Muscle layer of duodenum (tissue), 2 donors: Measurements from ENCODE around the gene ZBED1.
"Not testable (repeated sequence)": the region's sequence is repeated elsewhere in the genome, so short reads cannot be mapped to it uniquely, and the experiment has no call there.

Experiments
- H3K27ac ChIP-seq: one replicate; pipeline ENCODE4 v1.7.0; 2013; ENCODE audit warnings: mild to moderate bottlenecking, low read length
- H3K27me3 ChIP-seq: one replicate; pipeline ENCODE4 v1.7.0; 2013; ENCODE audit warnings: low read depth, mild to moderate bottlenecking, control low read depth, low read length
- H3K36me3 ChIP-seq, 2 donors: one replicate each; pipeline ENCODE4 v1.7.0; 2013; ENCODE audit warnings: low read length in 2 of 2, control low read depth in 1 of 2, mild to moderate bottlenecking in 1 of 2; ENCODE audit not compliant: insufficient read depth in 2 of 2, control insufficient read depth in 1 of 2
- H3K4me1 ChIP-seq, 2 donors: one replicate each; pipeline ENCODE4 v1.7.0; 2013; ENCODE audit warnings: low read length in 2 of 2, mild to moderate bottlenecking in 2 of 2, control low read depth in 1 of 2, moderate library complexity in 1 of 2; ENCODE audit not compliant: insufficient read depth in 2 of 2, control insufficient read depth in 1 of 2
- H3K4me3 ChIP-seq, 2 donors: one replicate each; pipeline ENCODE4 v1.7.0; 2013; ENCODE audit warnings: low read length in 2 of 2, low read depth in 1 of 2, mild to moderate bottlenecking in 1 of 2
- H3K9me3 ChIP-seq, 2 donors: one replicate each; pipeline ENCODE4 v1.7.0; 2013; ENCODE audit warnings: low read length in 2 of 2, control low read depth in 1 of 2, mild to moderate bottlenecking in 1 of 2; ENCODE audit not compliant: control insufficient read depth in 1 of 2
- donor health status: healthy.

The ZBED1 gene

DNA sequence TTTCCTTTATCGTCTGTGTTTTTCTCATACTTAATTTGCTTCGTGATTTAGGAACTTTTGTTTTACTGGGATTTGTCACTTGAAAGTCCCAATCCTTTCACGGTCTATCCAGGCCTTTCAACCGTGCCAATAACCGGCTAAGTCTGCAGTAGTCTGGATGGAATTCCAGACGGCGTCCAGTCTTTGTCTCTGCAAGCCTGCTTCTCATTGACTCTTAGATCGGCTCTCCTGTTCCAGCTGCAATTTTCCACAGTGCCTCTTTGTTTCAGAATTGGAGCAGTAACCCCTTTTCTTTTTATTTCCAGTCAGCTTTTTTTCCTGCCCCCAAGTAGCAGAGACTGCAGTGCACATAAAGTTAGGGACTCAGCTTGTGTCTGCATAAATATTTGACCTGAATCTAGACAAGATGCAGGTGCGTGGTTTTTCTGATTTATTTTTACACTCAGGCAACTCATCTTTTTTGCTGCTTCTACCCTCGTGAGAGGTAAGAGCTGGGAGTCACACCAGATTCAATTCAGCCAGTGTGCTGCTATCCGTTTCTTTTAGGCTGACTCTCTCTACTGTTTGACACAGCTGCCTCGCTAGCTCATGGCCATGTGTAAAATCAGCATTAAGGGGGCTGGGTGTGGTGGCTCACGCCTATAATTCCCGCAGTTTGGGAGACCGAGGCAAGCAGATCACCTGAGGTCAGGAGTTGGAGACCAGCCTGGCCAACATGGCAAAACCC is 37.4 kb upstream of the ZBED1 start:
- no peaks in the 10 kb centered on the region for H3K36me3 ChIP-seq
- H3K9me3 ChIP-seq, result no peaks in the 10 kb centered on the region
- no peaks in the 10 kb centered on the region for H3K27me3 ChIP-seq
- H3K4me1 ChIP-seq, result no peaks in the 10 kb centered on the region
- H3K27ac ChIP-seq, result no peak overlapping the region
- H3K4me3 ChIP-seq, result peak overlapping the region in 1 of 2 donors; percentile 29

DNA sequence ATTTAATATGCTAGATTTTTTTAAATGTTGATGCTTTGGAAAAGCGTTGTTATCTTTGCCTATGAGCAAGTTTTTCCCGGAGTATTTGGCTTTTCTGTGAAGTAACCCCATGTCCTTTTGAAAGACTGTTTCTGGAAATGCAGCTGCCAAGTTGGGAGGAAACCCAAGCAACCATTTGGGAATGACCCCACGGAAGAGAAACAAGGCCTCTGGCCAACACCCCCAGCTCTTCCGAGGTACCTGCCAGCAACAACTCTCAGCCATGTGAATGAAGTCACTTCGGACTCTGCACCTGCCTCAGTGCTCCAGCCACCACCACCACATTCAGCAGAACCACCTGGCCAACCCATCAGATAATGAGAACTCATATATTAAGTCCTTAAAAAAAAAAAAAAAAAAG is 36.2 kb upstream of the ZBED1 start:
- H3K36me3 ChIP-seq, result no peaks in the 10 kb centered on the region
- H3K27me3 ChIP-seq, result no peaks in the 10 kb centered on the region
- H3K27ac ChIP-seq, result no peak overlapping the region
- H3K4me3 ChIP-seq, result no peak overlapping the region
- H3K4me1 ChIP-seq, result no peaks in the 10 kb centered on the region
- no peaks in the 10 kb centered on the region for H3K9me3 ChIP-seq

DNA sequence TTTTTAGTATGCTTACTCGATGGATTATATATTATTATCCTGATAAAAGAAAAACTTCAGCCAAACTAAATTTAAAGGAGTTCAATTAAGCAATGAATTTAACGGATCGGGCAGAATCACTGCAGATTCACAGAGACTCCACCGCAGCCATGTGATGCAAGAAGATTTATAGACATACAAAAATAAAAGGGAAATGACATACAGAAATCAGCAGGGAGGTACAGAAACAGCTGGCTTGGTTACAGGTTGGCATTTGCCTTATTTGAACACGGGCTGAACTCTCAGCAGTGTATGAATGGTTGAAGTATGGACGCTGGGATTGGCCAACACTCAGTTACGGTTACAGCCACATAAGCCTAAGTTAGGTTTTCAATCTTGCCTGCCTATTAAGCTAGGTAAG is 35.4 kb upstream of the ZBED1 start:
- no peaks in the 10 kb centered on the region for H3K9me3 ChIP-seq
- H3K27ac ChIP-seq, result no peak overlapping the region
- H3K4me3 ChIP-seq, result no peak overlapping the region
- H3K36me3 ChIP-seq, result no peaks in the 10 kb centered on the region
- no peaks in the 10 kb centered on the region for H3K4me1 ChIP-seq
- no peaks in the 10 kb centered on the region for H3K27me3 ChIP-seq

DNA sequence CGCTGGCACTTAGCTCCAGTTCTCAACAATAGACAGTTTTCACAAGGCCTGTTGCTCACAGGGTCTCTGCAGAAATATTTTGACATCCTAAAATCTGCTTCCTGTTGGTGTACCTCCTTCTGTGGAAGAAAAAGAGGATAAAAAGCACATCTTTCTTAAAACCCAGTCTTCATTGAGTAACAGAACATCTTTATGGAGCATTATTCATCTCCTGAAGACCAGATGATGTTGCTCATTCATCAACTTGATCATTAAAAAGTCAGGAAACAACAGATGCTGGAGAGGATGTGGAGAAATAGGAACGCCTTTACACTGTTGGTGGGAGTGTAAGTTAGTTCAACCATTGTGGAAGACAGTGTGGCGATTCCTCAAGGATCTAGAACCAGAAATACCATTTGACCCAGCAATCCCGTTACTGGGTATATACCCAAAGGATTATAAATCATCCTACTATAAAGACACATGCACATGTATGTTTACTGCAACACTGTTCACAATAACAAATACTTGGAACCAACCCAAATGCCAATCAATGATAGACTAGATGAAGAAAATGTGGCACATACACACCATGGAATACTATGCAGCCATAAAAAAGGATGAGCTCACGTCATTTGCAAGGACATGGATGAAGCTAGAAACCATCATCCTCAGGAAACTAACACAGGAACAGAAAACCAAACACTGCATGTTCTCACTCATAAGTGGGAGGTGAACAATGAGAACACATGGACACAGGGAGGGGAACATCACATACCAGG is 33.7 kb upstream of the ZBED1 start:
- H3K36me3 ChIP-seq, H3K9me3 ChIP-seq, H3K27me3 ChIP-seq, H3K27ac ChIP-seq, H3K4me1 ChIP-seq, H3K4me3 ChIP-seq: not testable (repeated sequence)

DNA sequence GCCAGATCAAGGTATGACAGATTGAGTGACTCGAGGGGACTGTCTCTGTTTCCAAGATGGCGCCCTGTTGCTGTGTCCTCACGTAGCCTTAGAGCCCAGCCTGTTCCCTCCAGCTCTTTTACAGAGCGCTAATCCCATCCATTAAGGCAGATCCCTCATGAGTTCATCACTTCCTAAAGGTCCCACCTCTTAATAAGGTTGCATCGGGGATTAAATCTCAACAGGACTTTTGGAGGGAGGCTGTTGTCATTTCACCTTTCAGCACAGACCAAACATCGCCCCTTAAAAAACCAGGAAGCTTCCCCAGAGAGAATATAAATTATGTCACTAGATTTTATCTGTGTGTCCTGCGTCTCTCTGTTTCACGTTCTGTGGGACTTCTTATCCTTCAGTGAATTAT is 32.6 kb upstream of the ZBED1 start:
- H3K4me3 ChIP-seq, result no peak overlapping the region
- no peaks in the 10 kb centered on the region for H3K4me1 ChIP-seq
- H3K27me3 ChIP-seq, result no peaks in the 10 kb centered on the region
- H3K36me3 ChIP-seq, result no peaks in the 10 kb centered on the region
- no peak overlapping the region for H3K27ac ChIP-seq
- no peaks in the 10 kb centered on the region for H3K9me3 ChIP-seq

DNA sequence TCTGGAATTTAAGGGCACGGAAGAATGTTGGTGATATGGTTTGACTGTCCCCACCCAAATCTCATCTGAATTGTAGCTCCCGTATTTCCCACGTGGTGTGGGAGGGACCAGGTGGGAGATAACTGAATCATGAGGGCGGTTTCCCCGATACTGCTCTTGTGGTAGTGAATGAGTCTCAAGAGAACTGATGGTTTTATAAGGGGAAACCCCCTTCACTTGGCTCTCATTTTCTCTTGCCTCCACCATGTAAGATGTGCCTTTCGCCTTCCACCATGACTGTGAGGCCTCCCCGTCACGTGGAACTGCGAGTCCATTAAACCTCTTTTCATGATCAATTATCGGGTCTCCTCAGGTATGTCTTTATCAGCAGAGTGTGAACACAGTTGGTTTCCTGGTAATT is 25.6 kb upstream of the ZBED1 start:
- no peak overlapping the region for H3K4me3 ChIP-seq
- no peaks in the 10 kb centered on the region for H3K4me1 ChIP-seq
- H3K27me3 ChIP-seq, result no peaks in the 10 kb centered on the region
- H3K27ac ChIP-seq, result no peak overlapping the region
- H3K9me3 ChIP-seq, result no peaks in the 10 kb centered on the region
- no peaks in the 10 kb centered on the region for H3K36me3 ChIP-seq

DNA sequence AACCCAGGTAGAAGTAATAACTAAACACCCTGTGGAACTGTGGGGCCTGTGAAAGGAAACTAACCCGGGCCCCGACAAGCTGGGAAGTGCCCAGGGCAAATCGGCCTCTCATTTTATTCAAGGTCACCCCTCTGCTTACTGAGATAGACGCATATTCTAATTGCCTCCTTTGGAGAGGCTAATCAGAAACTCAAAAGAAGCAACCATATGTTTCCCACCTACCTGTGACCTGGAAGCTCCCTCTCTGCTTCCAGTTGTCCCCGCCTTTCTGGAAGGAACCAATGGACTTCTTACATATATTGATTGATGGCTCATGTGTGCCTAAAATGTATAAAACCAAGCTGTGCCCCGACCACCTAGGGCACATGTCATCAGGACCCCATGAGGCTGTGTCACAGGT is 23.1 kb upstream of the ZBED1 start:
- Histone ChIP-seq H3K27me3 (no peaks in the 10 kb centered on the region), H3K9me3 (no peaks in the 10 kb centered on the region), H3K4me1 (no peaks in the 10 kb centered on the region), H3K27ac (no peak overlapping the region), H3K36me3 (no peaks in the 10 kb centered on the region), H3K4me3 (no peak overlapping the region)

DNA sequence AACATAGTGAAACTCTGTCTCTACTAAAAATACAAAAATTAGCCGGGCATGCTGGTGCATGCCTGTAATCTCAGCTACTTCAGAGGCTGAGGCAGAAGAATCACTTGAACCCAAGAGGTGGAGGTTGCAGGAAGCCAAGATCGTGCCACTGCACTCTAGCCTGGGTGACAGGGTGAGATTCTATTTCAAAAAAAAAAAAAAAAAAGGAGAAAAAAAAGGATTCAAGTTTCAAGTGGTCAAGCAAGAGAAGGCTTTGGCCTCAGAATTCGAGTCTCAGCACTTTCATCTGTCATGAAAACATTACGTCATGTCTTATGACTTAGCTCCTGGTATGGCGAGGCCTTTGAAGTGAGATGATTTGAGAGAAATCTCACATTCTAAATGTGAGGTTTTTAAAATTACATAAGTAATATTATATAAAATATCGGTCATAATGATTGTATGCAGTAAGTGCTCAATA is 21.2 kb upstream of the ZBED1 start:
- H3K9me3 ChIP-seq, result no peaks in the 10 kb centered on the region
- H3K4me1 ChIP-seq, result no peaks in the 10 kb centered on the region
- H3K36me3 ChIP-seq, result no peaks in the 10 kb centered on the region
- H3K4me3 ChIP-seq, result no peak overlapping the region
- H3K27me3 ChIP-seq, result no peaks in the 10 kb centered on the region
- no peak overlapping the region for H3K27ac ChIP-seq

DNA sequence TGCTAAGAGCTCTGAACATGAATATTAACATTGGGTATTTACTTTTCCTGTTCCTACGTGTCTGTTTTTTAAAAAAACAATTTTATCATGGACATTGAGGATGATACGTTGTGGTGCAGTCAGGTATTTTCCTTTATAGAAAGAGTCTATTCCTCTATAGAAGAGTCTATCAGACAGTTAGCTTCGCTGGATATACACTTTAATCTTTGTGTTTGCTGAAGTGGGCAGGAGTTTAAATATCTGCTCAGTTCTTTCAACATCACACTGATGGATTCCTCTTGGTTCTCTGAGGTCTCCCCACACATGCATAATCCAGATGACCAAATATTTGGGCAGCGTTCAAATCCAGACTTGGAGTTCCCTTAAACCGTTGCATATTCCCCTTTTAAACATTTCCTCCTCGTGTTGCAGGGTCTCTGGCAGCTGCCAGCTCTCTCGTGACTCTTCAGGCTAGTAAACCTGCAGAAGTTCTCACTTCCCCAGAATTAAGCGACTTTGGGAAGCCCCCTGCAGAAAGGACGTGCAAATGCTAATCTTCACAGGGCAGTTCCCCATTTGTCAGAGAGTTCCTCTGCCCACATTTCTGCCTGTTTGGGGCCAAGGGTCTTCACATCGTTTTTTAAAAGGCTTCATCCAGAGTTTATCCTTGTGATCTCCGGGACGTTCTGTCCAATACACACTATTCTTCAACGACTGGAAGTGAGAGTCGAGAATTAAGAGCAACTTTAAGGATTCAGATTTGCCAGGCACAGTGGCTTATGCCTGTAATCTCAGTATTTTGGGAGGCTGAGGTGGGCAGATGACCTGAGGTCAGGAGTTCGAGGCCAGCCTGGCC is 20.5 kb upstream of the ZBED1 start:
- Histone ChIP-seq H3K36me3 (no peaks in the 10 kb centered on the region), H3K27me3 (no peaks in the 10 kb centered on the region), H3K4me1 (no peaks in the 10 kb centered on the region), H3K9me3 (no peaks in the 10 kb centered on the region), H3K4me3 (no peak overlapping the region), H3K27ac (no peak overlapping the region)

DNA sequence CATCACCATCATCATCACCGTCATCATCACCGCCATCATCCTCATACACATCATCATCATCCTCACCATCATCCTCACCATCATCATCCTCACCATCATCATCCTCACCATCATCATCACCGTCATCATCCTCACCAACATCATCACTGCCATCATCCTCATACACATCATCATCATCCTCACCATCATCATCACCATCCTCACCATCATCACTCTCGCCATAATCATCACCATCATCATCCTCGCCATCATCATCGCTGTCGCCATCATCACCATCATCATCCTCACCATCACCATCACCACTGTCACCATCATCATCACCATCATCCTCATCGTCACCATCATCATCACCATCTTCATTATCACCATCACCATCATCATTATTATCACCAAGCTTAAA is 19.8 kb upstream of the ZBED1 start:
- no peak overlapping the region for H3K27ac ChIP-seq
- H3K27me3 ChIP-seq, result no peaks in the 10 kb centered on the region
- no peak overlapping the region for H3K4me3 ChIP-seq
- no peaks in the 10 kb centered on the region for H3K36me3 ChIP-seq
- no peaks in the 10 kb centered on the region for H3K4me1 ChIP-seq
- no peaks in the 10 kb centered on the region for H3K9me3 ChIP-seq

DNA sequence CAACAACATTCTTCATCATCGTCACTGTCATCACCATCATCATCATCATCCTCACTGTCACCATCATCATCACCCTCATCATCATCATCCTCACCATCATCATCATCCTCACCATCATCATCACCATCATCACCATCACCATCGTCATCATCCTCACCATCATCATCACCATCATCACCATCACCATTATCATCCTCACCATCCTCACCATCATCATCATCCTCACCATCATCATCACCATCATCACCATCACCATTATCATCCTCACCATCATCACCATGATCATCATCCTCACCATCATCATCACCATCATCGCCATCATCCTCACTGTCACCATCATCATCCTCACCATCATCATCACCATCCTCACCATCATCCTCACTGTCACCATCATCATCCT is 18.9 kb upstream of the ZBED1 start:
- H3K4me1 ChIP-seq, H3K27ac ChIP-seq, H3K36me3 ChIP-seq, H3K27me3 ChIP-seq, H3K9me3 ChIP-seq, H3K4me3 ChIP-seq: not testable (repeated sequence)
